GM21528 (cell line): ENCODE data around the gene SHCBP1.
"Not testable (repeated sequence)": the region's sequence is repeated elsewhere in the genome, so short reads cannot be mapped to it uniquely, and the experiment has no call there.

Experiments used
- ATAC-seq: cut with Tn5 transposase; IDR thresholded peaks from one replicate; pipeline ENCODE4 v1.9.1; 2021; ENCODE audit warnings: mild to moderate bottlenecking, moderate library complexity; ENCODE audit not compliant: unreplicated experiment, low FRiP score

The SHCBP1 gene, protein sequence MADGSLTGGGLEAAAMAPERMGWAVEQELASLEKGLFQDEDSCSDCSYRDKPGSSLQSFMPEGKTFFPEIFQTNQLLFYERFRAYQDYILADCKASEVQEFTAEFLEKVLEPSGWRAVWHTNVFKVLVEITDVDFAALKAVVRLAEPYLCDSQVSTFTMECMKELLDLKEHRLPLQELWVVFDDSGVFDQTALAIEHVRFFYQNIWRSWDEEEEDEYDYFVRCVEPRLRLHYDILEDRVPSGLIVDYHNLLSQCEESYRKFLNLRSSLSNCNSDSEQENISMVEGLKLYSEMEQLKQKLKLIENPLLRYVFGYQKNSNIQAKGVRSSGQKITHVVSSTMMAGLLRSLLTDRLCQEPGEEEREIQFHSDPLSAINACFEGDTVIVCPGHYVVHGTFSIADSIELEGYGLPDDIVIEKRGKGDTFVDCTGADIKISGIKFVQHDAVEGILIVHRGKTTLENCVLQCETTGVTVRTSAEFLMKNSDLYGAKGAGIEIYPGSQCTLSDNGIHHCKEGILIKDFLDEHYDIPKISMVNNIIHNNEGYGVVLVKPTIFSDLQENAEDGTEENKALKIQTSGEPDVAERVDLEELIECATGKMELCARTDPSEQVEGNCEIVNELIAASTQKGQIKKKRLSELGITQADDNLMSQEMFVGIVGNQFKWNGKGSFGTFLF

DNA sequence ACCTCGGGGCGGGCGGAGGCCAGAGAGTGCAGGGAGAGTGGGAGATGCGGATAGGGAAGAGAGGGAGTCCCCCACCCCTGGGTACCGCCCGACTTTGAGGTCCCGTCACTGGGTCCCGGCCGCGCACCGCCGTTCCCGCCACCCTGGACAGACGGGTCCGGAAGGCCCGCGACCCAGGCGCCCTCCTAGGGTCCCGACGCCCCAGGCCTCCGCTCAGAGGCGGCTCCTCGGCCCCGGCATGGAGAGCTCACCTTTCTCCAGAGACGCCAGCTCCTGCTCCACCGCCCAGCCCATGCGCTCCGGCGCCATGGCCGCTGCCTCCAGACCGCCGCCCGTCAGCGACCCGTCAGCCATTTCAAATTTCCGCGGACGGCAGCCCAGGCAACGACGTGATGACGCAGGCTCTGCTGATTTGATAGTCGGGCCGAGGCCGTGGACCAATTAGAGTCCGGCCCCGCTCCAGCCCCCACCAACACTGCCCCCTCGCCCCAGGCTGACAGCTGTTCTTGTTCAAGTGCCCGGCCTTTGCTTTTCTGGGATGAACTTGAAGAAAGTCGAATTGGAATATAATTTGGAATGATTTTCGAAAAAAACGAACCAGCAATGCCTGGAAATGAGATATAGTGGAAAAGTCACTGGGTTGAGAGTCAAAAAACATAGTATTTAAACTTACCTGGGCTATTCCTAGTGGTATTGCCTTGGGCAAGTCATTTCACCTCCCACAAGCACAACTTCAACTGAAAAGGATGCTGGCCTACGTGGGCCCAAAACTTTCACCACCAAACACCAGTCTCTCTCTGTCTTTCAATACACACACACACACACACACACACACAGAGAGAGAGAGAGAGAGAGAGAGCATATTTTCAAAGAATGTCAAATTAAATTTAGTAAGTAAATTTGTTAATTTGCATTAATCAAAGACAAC lies at the start of gene SHCBP1:
Gene SHCBP1 (minus strand): TSS at position 374 of the 928 bp plus-strand sequence. CDS start 20 bp downstream, at position 354.
- ATAC-seq = peak; percentile 88

DNA sequence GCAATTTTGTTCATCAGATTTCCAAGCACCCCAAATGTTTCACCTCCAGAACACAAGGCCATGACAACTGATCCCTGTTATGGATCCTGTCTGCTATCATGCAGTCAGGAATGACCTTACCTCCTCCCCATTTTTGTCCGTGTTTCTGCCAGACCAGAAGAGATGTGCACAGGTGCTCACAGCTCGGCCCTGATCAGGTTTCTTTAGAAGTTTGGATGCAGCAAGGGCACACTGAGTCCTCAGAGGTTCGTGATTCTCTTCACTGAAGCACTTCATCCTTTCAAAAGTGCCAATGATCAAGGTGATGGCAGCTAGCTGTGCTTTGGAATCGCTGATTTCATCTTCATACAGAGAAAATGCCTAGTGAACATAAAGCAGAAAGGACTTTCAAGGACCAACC lies 40.9 kb upstream of the SHCBP1 start:
- ATAC-seq = no peak

DNA sequence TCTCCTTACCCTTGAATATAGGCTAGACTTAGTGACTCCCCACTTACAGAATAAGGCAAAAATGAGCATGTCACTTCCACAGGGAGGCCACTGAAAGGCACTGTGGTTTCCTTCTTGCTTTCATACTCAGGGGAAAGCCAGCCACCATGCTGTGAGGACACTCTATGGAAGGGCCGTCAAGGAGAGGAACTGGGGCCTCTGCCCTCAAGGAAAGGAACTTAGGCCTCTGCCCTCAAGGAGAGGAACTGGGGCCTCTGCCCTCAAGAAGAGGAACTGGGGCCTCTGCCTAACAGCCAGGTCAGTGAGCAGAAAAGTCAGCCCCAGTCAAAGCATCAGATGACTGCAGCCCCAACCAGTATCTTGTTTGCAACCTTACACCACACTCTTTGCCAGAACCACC lies 37.7 kb upstream of the SHCBP1 start:
- ATAC-seq = peak; percentile 96

DNA sequence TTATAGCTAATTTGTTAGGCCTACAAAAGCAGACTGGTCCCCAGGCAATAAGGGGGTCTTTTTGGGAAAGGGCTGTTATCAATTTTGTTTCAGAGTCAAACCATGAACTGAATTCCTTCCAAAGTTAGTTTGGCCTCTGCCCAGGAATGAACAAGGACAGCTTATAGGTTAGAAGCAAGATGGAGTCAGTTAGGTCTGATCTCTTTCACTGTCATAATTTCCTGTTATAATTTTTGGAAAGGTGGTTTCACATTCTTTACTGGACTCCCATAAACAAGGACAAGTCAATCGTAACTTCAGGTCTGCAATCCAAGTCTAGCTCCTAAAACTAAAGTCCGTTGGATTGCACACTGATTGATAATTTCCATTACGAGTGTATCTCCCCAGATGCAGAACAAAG lies 30.1 kb upstream of the SHCBP1 start:
- no peak for ATAC-seq

DNA sequence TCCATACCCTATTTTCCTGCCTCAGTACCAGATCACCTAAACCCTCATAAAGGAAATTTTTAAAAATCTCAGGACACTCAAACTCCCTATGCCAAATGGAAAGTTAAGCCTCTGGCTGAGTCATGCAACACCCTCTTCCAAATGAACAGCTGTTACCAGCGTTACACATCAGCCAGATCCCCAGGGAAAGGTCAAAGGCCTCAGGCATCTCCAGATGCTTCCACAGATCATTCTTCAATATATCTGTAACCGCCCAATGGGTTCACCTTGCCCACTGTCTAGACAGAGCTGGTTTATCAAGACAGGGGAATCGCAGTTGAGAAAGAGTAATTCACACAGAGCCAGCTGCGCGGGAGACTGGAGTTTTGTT lies 29.1 kb upstream of the SHCBP1 start:
- no peak for ATAC-seq

DNA sequence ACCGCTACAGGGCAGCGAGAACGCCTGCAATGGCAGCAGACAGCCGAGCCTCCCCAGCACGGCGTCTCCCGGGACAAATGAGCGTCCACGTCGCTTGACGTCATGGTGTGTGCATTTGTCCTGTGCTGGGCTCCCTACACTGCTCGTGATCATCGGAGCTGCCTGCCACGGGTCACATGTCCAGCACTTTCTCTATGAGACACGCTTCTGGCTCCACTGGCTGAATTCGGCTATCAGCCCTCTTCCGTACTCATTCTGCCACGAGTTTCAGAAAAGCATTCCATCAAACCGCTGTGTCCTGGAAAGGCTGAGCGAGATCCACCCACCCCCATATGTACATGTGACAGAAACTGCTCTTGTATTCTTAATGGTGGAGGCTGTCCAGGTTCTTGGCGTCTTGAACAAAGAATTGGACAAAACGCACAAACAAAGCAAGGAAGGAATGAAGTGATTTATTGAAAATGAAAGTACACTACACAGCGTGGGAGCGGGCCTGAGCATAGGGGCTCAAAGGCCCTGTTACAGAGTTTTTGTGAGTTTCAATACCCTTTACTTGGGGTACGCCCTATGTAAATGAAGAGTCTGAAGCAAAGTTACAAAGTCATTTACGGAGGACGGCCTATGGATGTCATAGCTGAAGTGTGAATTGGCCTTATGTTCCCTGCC lies 28.5 kb upstream of the SHCBP1 start:
- ATAC-seq = no peak

DNA sequence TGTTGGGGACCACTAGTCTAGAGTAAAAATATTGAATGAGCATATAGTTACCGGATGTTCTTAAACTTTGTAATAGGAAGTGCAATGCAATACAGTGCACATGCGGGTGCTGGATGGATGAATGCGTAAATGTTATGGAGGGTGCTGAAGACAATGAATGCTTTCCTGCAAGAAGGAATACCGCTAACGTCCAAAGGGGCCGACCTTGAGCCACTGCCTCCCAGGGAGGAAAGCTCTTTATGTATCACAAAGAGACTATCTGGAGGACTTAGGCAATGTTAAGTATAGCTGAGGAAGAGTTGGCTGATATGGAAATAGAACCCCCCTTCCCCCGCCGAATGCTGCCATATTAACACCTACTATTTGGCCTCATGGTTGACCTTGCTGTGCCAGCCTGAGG lies 27.5 kb upstream of the SHCBP1 start:
- ATAC-seq = no peak

DNA sequence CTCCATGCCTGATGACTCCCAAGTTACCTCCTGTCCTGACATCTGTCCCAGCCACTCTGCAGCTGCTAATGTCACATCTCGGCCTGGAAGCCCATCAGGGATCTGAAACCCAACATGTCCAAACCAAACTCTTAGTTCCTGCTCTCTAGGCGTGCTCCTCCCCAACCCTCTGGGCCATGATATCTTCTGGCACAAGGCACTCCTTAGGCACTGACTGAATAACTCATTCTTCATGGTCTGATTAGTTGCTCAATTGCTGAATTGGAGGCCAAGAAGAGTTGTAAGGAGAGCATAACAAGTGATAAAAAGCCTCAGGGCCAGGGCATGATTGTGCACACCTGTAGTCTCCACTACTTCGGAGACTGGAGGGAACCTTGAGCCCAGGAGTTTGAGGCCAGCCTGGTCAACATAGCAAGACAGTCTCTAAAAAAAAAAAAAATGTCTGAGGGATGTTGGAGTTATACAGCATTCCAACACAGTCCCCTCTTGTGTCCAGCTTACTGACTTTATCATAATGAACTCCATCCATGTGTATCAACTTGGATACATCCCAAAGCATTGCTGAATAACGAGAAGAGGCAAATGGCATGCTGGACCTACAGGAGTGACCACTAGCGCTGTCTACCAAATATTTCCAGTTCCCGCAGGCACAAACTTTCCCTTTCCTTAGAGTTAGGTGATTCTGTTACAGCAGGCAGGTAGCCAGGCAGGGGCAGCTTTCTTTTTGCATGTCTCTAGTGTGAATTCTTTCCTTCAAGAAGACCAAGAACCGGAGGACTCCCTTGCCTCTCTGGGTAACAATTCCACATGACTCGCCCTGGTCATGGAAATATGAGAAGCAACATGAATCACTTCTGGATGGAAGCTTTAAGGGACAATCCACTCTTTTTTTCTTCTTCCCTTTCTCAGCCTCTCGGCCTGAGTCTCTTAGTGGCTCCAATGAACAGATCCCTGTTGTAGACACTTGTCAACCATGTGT lies 18.1 kb upstream of the SHCBP1 start:
- no peak for ATAC-seq

DNA sequence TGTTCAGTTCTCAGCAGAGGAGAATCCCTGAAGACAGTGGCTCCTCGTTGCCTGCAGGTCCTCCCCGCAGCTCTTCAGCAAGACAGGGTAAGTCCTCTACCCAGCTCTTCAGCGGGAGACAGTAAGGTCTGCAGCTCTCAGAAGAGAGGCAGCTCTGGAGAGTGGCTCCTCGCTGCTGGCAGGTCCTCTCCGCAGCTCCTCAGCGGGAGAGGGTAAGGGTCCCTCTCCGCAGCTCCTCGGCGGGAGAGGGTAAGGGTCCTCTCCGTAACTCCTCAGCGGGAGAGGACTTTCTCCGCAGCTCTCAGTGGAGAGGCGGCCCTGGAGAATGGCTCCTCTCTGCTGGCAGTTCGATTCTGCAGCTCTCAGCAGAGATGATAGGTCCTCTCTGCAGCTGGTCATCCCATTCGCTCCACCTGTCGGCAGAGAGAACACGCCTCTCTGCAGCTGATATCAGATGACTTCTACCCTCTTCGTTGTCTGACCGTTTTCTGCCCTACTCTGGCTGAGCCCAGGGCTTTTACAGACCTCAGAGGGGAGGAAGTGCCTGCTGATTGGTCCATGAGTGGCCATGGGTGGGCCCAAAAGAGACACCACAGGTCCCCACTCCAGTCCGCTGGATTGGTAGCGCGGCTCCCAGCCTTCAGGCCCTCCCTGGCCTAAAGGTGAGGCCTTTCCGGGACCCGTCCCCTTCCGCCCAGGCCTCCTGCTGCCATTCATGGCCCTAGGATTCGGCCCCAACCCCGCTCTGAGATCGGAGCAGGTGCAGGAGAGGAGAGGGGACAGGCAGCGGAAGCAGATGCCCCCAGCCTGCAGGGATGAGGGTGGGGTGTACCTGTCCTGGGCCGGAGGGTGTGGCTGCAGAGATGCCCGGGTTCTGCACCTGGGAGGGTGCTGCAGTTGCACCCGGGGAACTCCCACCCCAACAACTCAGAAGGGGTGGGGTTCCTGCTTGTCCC lies 11.9 kb upstream of the SHCBP1 start:
- ATAC-seq = no peak

DNA sequence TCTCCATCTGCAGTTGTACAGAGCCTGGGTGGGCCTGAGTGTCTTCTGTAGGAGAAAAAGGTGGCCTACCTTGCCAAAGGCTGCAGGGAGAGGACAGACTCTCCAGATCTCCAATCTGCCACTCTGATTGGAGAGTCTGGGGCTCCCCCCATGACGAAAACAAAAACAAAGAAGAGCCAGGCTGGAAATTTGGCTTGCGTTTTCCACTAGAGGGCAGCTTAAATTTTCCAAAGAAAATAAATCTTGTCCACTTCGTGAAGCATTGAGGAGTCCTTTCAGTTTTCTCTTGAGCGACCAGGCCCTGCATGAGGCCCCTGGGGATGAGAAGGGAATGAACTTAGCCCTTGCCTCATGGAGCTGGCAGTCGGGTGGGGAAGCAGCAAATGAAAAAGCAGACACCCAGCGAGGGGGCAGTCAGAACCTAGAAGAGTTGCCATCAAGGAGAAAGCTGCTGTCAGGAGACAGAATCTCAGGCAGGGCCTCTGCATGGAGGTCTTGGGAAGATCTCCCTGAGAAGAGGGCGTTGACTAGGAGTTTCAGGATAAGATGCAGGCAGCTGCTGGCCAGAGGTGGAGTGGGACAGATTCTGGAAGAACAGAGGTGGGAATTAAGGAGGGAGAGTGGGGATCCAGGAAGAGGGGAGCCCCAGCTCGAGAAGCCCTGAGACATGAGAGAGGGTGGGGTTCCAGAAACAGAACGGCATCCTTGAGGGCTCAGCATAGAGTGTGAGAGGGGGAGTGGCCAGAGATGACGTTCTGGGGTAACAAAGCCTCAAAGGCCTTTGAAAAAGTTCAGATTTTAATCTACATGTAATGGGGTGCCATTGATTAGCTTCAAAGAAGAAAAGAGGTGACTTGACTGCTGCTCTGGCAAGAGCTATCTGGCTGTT lies 8.4 kb upstream of the SHCBP1 start:
- ATAC-seq = no peak

DNA sequence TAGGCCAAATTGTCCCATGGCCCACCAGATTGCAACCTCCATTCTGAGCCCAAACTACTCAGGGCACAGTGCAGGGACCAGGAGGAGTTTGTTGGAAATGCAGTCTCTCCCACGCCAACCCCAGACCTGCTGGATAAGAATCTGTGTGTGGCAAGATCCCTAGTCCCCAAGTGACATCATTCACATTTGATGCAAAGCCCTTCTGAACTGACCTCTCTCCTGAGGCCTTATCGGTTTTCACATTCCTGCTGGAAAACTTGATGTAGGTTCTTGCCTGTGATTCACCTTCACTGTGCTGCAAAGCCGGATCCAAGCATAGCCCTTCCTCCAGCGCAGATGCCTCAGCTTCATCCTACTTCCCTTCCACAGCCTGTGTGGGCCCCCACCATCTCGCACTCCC lies 6.6 kb upstream of the SHCBP1 start:
- ATAC-seq = no peak

DNA sequence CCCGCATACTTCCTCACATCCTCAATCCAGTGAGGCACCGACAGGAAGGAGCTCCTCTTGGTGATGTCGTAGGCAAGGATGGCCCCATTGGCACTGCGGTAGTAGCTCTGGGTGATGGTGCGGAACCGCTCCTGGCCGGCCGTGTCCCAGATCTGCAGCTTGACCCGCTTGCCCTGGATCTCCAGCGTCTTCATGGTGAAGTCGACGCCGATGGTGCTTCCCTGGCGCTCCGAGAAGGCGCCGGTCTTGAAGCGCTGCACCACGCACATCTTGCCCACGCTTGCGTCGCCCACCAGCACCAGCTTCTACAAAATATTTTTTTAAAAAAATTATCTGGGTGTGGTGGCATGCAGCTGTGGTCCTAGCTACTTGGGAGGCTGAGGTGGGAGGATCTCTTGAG lies 5.5 kb upstream of the SHCBP1 start:
- not testable (repeated sequence) for ATAC-seq

DNA sequence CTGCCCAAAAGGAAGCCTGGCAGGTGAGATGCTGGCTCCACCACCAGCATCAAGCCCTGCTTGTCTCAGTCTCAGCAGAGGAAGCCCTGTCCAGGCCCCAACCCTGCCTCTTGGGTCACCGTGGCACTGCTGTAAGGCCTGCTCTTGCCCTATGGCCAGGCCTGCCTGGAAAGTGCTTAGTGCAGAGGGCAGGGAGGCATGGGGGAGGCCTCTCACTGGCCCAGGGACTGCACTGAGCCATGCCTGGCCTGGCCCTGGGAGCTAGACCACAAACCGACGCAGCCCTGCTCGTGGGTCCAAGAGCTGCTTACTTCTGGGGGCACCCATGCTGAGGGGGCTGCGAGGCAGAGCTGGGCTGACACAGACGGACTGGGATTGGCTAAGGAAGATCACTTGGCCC lies 3.7 kb upstream of the SHCBP1 start:
- not testable (repeated sequence) for ATAC-seq

DNA sequence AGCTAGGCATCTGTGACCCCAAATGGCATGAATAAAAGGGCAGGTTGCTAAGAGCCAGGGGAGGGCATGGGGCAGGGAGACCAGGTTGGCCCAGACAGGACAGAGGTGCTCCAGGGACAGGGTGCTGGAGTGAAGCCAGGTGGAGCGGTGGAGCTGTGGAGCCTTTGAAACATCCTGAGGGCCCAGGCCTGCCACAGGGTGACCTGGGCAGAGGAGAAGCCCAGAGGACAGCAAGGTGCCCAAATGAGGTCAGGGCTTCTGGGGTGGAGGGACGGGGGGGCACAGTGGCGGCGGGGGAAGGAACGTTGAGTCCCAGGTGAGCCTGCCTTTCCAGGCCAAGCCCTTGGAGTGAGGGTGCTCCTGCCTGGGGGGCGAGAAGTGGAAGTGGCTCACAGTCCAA lies 2.5 kb upstream of the SHCBP1 start:
- not testable (repeated sequence) for ATAC-seq

DNA sequence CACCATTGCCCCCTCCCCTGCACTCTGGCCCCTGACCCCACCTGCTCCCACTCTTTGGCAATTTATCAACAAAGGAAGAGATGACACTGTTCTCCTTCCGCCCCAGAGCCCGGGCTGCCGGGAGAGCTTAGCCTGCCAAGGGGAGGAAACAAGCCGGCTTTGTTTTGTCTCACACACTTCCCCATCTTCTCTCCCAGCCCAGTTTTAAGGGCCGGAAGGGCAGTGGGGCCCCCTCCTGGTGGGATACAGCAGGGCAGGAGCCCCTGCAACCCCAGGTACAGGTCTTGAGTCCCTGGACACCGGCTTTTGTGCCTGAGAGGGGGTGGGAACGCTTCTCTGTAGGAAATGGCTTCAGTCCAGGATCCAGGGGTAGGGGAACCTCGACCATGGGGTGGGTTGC lies 2.1 kb upstream of the SHCBP1 start:
- not testable (repeated sequence) for ATAC-seq

DNA sequence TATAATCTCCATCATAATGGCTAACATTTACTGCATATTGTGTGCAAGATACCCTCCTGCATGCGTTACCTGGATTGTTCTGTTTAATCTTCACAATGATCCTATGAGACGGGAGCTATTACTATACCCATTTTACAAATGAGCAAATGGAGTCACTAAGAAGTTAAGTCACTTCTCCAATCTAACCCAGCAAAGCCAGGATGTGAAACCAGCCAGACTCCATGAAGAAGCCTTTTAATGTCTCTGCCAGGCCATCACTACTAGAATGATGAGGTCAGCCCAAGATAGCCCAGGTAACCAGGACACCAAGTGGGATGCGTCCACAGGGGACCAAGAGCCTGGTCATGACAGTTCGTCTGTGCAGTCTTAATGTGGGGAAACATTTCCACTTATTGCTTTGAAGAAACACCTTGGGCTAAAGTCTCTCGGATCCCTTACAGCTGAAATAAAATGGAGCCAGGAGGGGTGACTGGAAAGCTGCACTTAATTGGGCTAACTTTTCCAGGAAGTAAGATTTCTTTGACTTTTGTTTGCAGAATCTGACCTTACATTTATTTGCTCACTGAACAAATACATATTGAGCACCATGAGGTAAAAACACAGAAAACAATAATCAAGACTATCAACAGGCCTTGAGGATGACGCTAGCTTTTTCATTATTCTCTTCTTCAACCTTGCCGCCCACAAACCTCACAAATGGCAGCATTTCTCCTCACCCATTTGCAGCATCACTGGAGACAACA lies 926 bp upstream of the SHCBP1 start:
- ATAC-seq = no peak
